ENCODE measurements around the gene INPP5A.

The INPP5A gene

DNA sequence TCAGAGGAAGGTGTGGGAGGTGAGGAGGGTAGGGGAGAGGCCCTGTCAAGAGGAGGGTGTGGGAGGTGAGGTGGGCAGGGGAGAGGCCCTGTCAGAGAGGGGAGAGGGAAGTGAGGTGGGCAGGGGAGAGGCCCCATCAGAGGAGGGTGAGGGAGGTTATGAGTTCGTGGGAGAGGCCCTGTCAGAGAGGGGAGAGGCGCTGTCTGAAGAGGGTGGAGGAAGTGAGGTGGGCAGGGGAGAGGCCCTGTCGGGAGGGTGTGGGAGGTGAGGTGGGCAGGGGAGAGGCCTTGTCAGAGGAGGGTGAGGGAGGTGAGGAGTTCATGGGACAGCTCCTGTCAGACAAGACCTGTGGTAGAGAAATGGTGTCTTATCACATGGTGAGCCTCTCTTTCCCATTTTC lies 74.4 kb downstream of the INPP5A start:
- no peak for DNase-seq (ENCODE audit: low read depth in 2 of 2)

DNA sequence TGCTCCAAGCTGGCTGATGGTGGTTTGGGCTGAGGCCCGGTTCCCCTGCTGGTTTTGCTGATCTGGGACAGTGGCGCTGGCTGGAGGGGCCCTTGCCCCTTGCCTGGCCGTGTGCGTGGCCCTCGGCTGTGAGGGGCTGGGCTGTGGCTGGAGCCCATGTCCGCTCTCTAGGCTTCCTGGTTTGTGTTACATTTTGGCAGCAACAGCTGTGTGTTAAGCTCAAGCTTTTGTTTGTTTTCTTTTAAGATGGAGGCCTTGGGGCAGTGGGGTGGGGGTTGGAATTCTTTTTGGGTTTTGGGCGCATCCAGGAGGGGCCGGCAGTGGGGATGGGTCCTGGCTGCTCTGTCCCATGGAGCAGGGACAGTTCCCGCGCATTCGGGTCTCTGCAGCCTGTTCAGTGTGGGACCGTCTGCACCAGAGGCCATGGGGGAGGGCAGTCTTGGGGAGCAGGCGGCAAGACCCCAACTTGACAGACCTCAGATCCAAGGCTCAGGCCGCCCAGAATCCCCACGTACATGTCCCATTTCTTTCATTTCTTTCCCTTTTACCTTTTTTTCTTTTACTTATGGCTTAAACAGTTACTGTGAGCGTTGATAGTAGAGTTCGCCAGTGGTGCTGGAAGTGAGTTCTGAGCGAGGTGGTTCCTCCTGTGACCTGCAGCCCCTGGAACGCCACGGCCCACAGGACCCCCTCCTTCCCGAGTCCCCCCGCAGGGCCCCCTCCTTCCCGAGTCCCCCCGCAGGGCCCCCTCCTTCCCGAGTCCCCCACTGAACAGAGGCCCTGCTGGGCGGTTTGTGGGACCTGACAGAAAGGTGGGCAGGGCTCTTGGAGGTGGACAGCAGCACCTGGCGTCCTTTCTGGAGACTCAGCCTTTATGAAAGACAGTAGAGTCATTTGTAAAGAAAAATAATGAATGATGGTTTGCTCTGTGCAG lies 75.3 kb downstream of the INPP5A start:
- DNase-seq (ENCODE audit: low read depth in 2 of 2) = no peak

GRCh38 chr10:132613566-132614348 lies 76.2 kb downstream of the INPP5A start:
- no peak for DNase-seq (ENCODE audit: low read depth in 2 of 2)

GRCh38 chr10:132614431-132615340 lies 77.1 kb downstream of the INPP5A start:
- no peak for DNase-seq (ENCODE audit: low read depth in 2 of 2)

GRCh38 chr10:132615341-132616169 lies 78.0 kb downstream of the INPP5A start:
- DNase-seq (ENCODE audit: low read depth in 2 of 2) = no peak

- peak; percentile 35 to 39 for DNase-seq (ENCODE audit: low read depth in 2 of 2)
Observed at GRCh38 chr10:132616170-132616995, 78.8 kb downstream of the INPP5A start.

GRCh38 chr10:132616996-132617736 lies 79.6 kb downstream of the INPP5A start:
- DNase-seq (ENCODE audit: low read depth in 2 of 2) = no peak

DNA sequence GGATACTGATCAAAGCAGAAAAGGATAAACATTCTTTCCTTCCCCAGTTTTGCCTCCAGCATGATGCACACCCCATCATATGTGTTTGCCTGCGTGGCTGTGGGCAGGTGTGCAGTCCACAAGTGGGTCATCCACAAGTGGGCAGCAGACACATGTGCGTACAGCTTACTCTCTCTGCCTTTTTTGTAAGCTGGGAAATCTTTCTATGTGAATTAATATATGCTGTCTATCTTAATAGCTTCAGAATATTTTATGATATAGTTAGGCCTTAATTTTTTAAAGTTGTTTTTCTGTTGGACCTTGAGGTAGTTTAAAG lies 80.1 kb downstream of the INPP5A start:
- DNase-seq (ENCODE audit: low read depth in 2 of 2) = no peak

DNA sequence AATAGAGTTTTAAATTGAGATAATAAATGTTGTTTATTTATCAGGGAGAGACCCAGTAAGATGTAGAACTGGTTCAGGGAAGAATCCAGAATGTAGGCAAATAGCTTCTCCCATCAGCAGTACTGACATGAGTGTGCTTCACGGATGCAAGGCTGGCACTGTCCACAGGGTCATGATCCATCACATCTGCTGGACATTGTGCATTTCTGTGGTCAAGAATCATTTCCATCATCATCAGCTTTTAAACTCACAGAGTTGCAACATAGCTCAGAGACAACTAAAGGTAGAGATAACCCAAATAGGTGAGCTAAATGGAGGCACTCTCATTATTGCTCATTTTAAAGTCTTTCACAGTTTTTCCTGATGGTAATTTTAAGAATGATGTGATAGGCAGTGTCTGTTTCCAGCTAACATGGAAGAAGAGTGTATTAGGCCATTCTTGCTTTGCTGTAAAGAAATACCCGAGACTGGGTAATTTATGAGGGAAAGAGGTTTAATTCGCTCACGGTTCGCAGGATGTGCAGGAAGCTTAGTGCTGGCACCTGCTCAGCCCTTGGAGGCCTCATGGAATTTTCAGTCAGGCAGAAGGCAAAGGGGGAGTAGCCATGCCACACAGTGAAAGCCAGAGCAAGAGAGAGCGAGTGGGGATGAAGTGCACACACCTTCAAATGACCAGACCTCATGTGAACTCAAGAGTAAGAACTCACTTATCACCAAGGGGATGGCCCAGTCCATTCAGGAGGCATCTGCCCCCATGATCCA lies 80.8 kb downstream of the INPP5A start:
- no peak for DNase-seq (ENCODE audit: low read depth in 2 of 2)

GRCh38 chr10:132619927-132620326 lies 82.3 kb downstream of the INPP5A start:
- DNase-seq (ENCODE audit: low read depth in 2 of 2) = no peak

DNA sequence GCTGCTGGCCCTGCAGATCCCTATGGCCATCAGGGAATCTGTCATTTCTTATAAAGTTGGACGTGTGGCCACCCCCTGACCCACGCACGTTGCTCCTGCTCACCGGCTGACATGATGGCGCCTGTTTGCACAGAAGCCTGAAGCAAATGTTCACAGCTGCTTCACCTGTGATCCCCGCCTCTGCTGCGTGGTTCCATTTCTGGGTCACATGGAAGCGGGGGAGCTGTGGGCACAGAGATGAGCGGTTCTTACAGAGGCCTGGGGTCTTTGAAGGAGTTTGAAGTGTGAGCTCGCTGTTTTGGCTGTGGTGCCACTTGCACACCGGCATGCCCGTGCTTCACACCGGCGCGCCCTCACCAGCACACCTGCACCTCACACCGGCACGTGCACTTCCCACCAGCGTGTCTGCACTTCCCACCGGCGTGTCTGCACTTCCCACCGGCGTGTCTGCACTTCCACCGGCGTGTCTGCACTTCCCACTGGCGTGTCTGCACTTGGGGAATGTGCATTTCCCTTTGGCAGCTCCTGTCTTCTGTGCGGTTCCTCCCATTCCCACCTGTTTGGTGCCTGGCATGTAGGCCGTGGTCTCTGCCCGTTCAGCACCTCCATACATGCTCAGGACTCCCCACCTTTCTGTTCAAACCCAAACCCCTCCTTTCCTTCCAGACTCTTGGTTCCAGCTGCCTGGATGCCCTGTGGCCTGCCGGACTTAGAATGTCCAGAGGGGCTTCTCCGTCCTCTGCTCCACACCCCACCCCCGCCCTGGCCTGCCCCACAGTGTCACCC lies 86.7 kb downstream of the INPP5A start:
- DNase-seq (ENCODE audit: low read depth in 2 of 2) = no peak

DNA sequence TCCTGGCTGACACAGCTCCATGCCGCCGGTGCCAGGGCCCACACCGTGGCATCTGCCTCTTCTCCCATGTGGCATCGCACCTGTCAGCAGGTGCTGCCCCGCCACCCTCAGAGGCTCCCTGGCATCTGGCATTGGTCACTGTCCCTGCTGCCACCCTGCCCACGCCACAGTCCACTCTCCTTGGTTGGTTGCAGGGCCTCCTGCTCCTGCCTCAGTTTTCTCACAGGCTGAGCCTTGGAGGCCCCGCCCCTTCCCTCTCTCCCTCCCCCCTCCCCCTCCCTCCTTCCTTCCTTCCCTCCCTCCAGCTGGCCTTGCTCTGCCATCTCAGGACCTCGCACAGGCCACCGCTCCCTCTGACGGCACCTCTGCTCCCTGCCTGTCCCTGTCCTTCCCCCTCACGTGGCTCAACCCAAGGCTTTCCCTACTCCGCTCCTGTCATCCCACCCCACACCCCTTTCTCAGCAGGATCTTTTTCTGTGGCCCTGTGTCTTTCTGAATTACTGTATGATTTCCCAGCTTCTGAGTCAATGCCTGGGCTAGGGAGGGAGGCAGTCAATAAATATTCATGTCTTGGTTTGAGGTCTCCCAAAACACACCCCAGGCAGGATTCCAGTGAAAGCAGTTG lies 87.4 kb downstream of the INPP5A start:
- DNase-seq (ENCODE audit: low read depth in 2 of 2) = no peak

DNA sequence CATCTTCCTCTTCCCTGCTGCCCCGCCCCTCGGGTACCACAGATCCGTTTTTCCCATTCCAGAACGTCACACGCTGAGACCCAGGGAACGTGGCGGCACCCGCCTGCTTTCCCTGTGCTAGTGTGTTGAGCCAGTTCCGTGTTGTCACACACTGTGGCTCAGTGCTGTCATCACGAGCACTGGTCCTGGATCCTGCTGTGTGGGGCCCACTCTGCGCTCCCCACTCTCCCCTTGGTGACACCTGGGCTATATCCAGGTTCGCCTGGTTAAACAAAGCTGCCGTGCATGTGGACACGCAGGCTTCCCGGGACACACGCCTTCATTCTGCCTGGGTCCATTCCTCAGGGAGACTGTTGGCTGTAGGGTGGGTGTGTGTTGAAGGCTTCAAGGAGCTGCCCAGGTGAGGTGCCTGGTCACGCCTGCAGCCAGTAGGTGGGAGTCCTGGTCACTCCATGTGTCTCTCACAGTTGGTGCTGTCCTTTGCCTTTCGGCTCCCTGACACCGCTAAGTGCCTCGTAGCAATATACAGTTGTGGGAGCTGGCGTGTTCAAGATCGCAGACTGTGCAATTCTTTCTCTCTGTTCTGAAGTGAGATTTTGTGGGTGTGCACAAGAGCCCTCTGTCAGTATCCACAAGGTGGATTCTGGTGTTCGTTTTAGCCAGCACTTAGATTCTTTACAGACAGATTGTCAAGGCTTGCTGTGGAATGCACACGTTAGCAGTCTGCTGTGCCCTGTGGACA lies 88.6 kb downstream of the INPP5A start:
- no peak for DNase-seq (ENCODE audit: low read depth in 2 of 2)

DNA sequence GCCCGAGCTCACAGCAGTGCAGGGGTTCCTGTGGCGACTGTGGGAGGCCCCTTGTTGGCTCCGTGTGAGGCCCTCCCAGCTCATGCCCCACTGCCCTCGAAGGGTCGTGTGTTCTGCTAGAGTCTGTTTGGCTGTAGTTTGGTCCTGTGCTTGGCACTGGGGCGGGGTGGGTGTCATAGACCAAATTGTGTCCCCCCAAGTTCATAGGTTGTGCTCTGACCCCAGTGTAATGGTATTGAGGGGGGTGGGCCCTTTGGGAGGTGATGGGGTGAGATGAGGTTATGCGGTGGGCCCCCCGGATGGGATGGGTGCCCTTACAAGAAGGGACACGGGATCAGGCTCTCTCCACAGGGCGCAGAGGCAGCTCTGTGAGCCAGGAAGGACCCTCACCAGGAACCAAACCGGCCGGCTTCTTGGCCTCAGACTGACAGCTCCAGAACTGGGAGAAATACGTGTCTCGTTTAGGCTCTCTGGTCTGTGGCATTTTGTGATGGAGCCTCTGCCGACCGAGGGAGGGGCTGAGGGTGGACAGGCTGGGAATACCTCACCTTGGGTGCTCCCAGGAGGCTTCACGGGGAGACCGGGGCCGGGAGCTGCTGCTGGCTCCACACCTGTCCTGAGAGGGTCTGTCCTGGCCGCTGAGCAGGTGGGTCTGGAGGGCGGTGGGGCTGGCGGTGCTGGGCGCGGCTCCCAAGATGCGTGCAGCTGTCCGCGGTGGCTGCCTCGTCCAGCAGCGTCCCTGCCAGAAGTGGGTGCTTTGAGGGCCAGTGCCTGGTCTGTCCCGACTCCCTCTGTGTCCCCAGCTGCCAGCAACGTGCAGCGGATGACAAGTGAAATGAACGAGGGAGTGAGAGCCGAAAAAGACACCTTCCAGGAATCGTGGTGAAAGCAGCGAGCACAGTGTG lies 89.4 kb downstream of the INPP5A start:
- DNase-seq (ENCODE audit: low read depth in 2 of 2) = no peak

GRCh38 chr10:132627666-132628531 lies 90.3 kb downstream of the INPP5A start:
- DNase-seq (ENCODE audit: low read depth in 2 of 2) = no peak
